ENCODE data around the gene BRI3BP. TPM values are rescaled to one million over a fixed set of nuclear protein-coding genes. Genes with fewer than 3 reads are reported as not detected.

The BRI3BP gene
- total RNA-seq, 6 experiments from 2014 or later = 4.7 to 11.4 (median 6.7) TPM

GRCh38 chr12:125038976-125039625 is 45.7 kb downstream of the BRI3BP start:
- TF ChIP-seq POLR2A (IDR thresholded peaks at IDR 0.05) = no peak
- TF ChIP-seq, protein P1, sequence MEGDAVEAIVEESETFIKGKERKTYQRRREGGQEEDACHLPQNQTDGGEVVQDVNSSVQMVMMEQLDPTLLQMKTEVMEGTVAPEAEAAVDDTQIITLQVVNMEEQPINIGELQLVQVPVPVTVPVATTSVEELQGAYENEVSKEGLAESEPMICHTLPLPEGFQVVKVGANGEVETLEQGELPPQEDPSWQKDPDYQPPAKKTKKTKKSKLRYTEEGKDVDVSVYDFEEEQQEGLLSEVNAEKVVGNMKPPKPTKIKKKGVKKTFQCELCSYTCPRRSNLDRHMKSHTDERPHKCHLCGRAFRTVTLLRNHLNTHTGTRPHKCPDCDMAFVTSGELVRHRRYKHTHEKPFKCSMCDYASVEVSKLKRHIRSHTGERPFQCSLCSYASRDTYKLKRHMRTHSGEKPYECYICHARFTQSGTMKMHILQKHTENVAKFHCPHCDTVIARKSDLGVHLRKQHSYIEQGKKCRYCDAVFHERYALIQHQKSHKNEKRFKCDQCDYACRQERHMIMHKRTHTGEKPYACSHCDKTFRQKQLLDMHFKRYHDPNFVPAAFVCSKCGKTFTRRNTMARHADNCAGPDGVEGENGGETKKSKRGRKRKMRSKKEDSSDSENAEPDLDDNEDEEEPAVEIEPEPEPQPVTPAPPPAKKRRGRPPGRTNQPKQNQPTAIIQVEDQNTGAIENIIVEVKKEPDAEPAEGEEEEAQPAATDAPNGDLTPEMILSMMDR (IDR thresholded peaks at IDR 0.05) = no peak
- intact Hi-C loops (cut with DNase I) = no loop called here
- DNase-seq (no peak), ATAC-seq (no peak)
- Histone ChIP-seq H3K27me3 (no peaks in the 10 kb centered on the region), H3K9me3 (no peaks in the 10 kb centered on the region), H3K4me1 (no peaks in the 10 kb centered on the region), H3K27ac (no peak overlapping the region), H3K36me3 (no peaks in the 10 kb centered on the region), H3K4me3 (no peak overlapping the region)
- WGBS (ENCODE audit: insufficient coverage, low coverage, low lambda C conversion rate, missing lambda C conversion rate) = 67% methylated on average over 5 of the region's 6 CpGs

DNA sequence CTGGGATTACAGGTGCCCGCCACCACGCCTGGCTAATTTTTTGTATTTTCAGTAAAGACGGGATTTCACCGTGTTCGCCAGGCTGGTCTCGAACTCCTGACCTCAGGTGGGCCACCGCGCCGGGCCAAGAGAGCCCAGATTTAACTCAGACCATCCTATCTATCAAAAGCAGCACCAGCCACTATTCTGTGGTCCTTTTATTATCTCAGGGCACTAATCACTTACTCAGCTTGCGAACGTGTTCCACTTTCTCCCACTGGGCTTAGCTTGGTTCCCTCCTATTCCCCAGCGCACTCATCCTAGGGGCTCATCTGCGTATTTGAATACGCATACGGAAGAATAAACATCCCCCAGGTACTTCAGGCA is 55.6 kb downstream of the BRI3BP start:
- Histone ChIP-seq H3K4me3 (peak overlapping the region; percentile 31 to 53 (median 43)), H3K27me3 (no peaks in the 10 kb centered on the region), H3K9me3 (no peaks in the 10 kb centered on the region), H3K4me1 (no peaks in the 10 kb centered on the region), H3K27ac (no peak overlapping the region), H3K36me3 (no peaks in the 10 kb centered on the region)
- intact Hi-C loops (cut with DNase I) = no loop called here
- no peak for ATAC-seq
- 47% methylated on average over 12 of the region's 15 CpGs for WGBS (ENCODE audit: insufficient coverage, low coverage, low lambda C conversion rate, missing lambda C conversion rate)
- no peak for TF ChIP-seq POLR2A (IDR thresholded peaks at IDR 0.05)
- TF ChIP-seq, protein P1 (IDR thresholded peaks at IDR 0.05) = no peak
- no peak for DNase-seq

DNA sequence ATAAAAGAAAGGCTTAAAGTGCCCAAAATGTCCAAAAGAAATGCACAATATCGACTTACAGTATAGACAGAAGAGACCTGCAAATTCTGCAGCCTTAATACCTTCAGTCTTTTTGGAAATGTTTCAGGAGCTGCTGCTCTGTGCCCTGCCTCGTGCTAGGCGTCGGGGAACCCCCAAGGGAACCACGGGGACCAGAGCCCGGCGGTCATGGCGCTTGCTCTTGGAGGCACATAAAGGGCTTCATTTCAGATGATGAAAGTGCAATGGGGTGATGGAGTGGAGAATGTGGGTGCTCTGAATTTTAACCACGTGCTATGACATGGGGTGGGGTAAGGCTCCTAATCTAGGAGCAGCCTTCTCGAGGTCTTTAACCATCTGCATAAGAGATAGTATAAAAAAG is 57.0 kb downstream of the BRI3BP start:
- no peaks in the 10 kb centered on the region for H3K36me3 ChIP-seq
- intact Hi-C loops (cut with DNase I) = no loop called here
- H3K27me3 ChIP-seq = no peaks in the 10 kb centered on the region
- no peaks in the 10 kb centered on the region for H3K9me3 ChIP-seq
- WGBS (ENCODE audit: insufficient coverage, low coverage, low lambda C conversion rate, missing lambda C conversion rate) = 89% methylated on average over 10 of the region's 10 CpGs
- DNase-seq (no peak), ATAC-seq (no peak)
- no peak overlapping the region for H3K4me3 ChIP-seq
- no peak for TF ChIP-seq POLR2A (IDR thresholded peaks at IDR 0.05)
- TF ChIP-seq, protein P1 (IDR thresholded peaks at IDR 0.05) = no peak
- no peak overlapping the region for H3K27ac ChIP-seq
- no peaks in the 10 kb centered on the region for H3K4me1 ChIP-seq

DNA sequence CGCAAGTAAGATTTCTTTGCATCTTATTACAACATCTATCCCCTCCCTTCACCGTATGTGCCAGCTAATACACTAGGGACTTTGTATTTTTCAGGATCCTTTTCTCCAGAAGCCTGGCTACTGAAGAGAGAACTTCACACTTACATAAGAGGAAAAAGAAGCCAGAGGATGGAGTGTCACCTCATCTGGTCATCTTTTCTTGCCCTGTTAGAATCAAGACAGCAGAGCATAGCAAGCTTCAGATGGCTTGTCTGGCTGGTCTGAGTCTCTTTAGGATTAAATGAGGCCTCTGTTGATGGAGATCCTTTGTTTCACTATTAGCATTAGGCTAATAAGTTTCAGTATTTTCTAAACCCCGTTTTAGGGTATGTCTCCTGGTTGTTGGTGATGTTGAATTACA is 57.4 kb downstream of the BRI3BP start:
- Histone ChIP-seq H3K4me1 (no peaks in the 10 kb centered on the region), H3K4me3 (no peak overlapping the region), H3K36me3 (no peaks in the 10 kb centered on the region), H3K9me3 (no peaks in the 10 kb centered on the region), H3K27ac (no peak overlapping the region), H3K27me3 (no peaks in the 10 kb centered on the region)
- intact Hi-C loops (cut with DNase I) = no loop called here
- DNase-seq (no peak), ATAC-seq (no peak)
- TF ChIP-seq POLR2A (IDR thresholded peaks at IDR 0.05) = no peak
- TF ChIP-seq, protein P1 (IDR thresholded peaks at IDR 0.05) = no peak
- WGBS (ENCODE audit: insufficient coverage, low coverage, low lambda C conversion rate, missing lambda C conversion rate) = 59% methylated on average over 3 of the region's 3 CpGs

DNA sequence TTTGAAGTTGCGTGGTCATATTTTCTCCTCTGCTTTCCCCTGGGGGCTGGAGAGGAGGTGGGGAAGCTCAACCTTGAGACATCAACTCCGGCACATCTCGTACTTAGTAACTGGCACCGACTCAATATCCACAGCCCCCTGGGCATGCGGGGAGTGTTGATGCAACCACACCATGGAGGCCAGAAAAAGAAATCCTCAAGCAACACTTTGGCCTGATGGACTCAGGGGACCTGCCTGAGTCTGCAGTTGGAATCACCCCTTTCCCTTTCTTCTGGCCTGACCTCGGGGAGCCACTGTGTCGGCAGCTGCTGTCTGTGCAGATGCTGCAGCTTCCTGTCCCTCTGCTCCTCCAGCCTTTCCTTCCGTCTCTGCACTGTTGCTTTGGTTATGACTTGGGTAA is 60.4 kb downstream of the BRI3BP start:
- TF ChIP-seq, protein P1 (IDR thresholded peaks at IDR 0.05) = no peak
- no peak for TF ChIP-seq POLR2A (IDR thresholded peaks at IDR 0.05)
- Histone ChIP-seq H3K27ac (no peak overlapping the region), H3K4me1 (no peaks in the 10 kb centered on the region), H3K27me3 (no peaks in the 10 kb centered on the region), H3K36me3 (no peaks in the 10 kb centered on the region), H3K9me3 (no peaks in the 10 kb centered on the region), H3K4me3 (no peak overlapping the region)
- intact Hi-C loops (cut with DNase I) = no loop called here
- 65% methylated on average over 8 of the region's 8 CpGs for WGBS (ENCODE audit: insufficient coverage, low coverage, low lambda C conversion rate, missing lambda C conversion rate)
- DNase-seq (no peak), ATAC-seq (no peak)

Measured in right lobe of liver (tissue), 6 donors.